Neuronal stem cell (in vitro differentiated cells): Measurements from ENCODE around the gene MYH14.

ENCODE experiments used
- DNase-seq: peaks from one replicate; pipeline ENCODE4 v3.0.0-alpha.2; 2013; ENCODE audit warnings: low spot score
- H2AFZ ChIP-seq: one replicate; pipeline ENCODE4 v1.6.1; 2013; ENCODE audit warnings: mild to moderate bottlenecking, low read length, inconsistent platforms
- H2AK5ac ChIP-seq: 2 replicates; pipeline ENCODE4 v1.6.1; 2013; ENCODE audit warnings: low read depth, mild to moderate bottlenecking, inconsistent platforms, low read length, moderate library complexity, mixed read lengths
- H2BK120ac ChIP-seq: 2 replicates; pipeline ENCODE4 v1.6.1; 2013; ENCODE audit warnings: low read depth, mild to moderate bottlenecking, inconsistent platforms, low read length, moderate library complexity, mixed read lengths
- H2BK12ac ChIP-seq: one replicate; pipeline ENCODE4 v1.6.1; 2013; ENCODE audit warnings: low read length, inconsistent platforms
- H2BK15ac ChIP-seq: 2 replicates; pipeline ENCODE4 v1.6.1; 2013; ENCODE audit warnings: mild to moderate bottlenecking, low read length, inconsistent platforms, mixed read lengths
- H2BK5ac ChIP-seq: one replicate; pipeline ENCODE4 v1.6.1; 2013; ENCODE audit warnings: inconsistent platforms, mild to moderate bottlenecking, low read length, moderate library complexity
- H3K14ac ChIP-seq: one replicate; pipeline ENCODE4 v1.6.1; 2013; ENCODE audit warnings: low read length, inconsistent platforms
- H3K18ac ChIP-seq: 2 replicates; pipeline ENCODE4 v1.6.1; 2013; ENCODE audit warnings: low read length, inconsistent platforms
- H3K23ac ChIP-seq: 2 replicates; pipeline ENCODE4 v1.6.1; 2013; ENCODE audit warnings: low read depth, mild to moderate bottlenecking, mixed read lengths, low read length, inconsistent platforms; ENCODE audit not compliant: poor library complexity
- H3K27ac ChIP-seq: replicated peaks from 3 replicates; pipeline ENCODE4 v1.5.1; 2013; ENCODE audit warnings: low read length, inconsistent platforms
- H3K27me3 ChIP-seq, 3 experiments: 2 replicates each; pipeline ENCODE4 v1.6.1; 2013; ENCODE audit warnings: low read length in 3 of 3, mild to moderate bottlenecking in 2 of 3, inconsistent platforms in 1 of 3, low read depth in 1 of 3, mixed read lengths in 1 of 3, moderate library complexity in 1 of 3; ENCODE audit not compliant: control insufficient read depth in 3 of 3, insufficient read depth in 3 of 3
- H3K36me3 ChIP-seq, 2 donors: replicated peaks in 1 of 2; 2 replicates each; pipeline ENCODE4 v1.6.1; 2013; ENCODE audit warnings: low read length in 2 of 2; ENCODE audit not compliant: control insufficient read depth in 2 of 2, insufficient read depth in 2 of 2
- H3K4ac ChIP-seq: 2 replicates; pipeline ENCODE4 v1.6.1; 2013; ENCODE audit warnings: inconsistent platforms, mild to moderate bottlenecking, low read length, moderate library complexity
- H3K4me1 ChIP-seq, 2 donors: 1 replicate in 1 of 2; 2 replicates in 1 of 2; pipeline ENCODE4 v1.6.1; 2013; ENCODE audit warnings: low read length in 2 of 2, low read depth in 1 of 2; ENCODE audit not compliant: control insufficient read depth in 2 of 2, insufficient read depth in 1 of 2
- H3K4me2 ChIP-seq: one replicate; pipeline ENCODE4 v1.6.1; 2013; ENCODE audit warnings: mild to moderate bottlenecking, low read length, inconsistent platforms; ENCODE audit not compliant: insufficient read depth, poor library complexity, severe bottlenecking
- H3K4me3 ChIP-seq, 2 donors: 2 replicates each; pipeline ENCODE4 v1.5.1; 2013; ENCODE audit warnings: low read length in 2 of 2, mild to moderate bottlenecking in 2 of 2, inconsistent platforms in 1 of 2, moderate library complexity in 1 of 2
- H3K79me1 ChIP-seq: one replicate; pipeline ENCODE4 v1.6.1; 2013; ENCODE audit warnings: low read depth, mild to moderate bottlenecking, inconsistent platforms, low read length, moderate library complexity
- H3K9ac ChIP-seq: one replicate; pipeline ENCODE4 v1.6.1; 2013; ENCODE audit warnings: mild to moderate bottlenecking, low read depth, low read length, inconsistent platforms; ENCODE audit not compliant: poor library complexity
- H3K9me3 ChIP-seq, 2 donors: replicated peaks in 1 of 2; 2 replicates each; pipeline versions ENCODE3 to v1.6.1; 2013; ENCODE audit warnings: low read length in 2 of 2, mild to moderate bottlenecking in 2 of 2, inconsistent platforms in 1 of 2, low read depth in 1 of 2, mixed read lengths in 1 of 2, moderate library complexity in 1 of 2; ENCODE audit not compliant: control insufficient read depth in 2 of 2, insufficient read depth in 1 of 2
- H4K8ac ChIP-seq: one replicate; pipeline ENCODE4 v1.6.1; 2013; ENCODE audit warnings: low read depth, mild to moderate bottlenecking, inconsistent platforms, low read length, moderate library complexity
- H4K91ac ChIP-seq: one replicate; pipeline ENCODE4 v1.6.1; 2013; ENCODE audit warnings: low read length, low read depth, mild to moderate bottlenecking, inconsistent platforms; ENCODE audit not compliant: poor library complexity
- WGBS, 2 donors: extraction: QIAGEN DNeasy Blood & Tissue Kit; methylation state at CpG; one replicate each; pipeline ENCODE4 v1.1.7; 2013; ENCODE audit warnings: missing lambda C conversion rate in 2 of 2, mixed read lengths in 1 of 2; ENCODE audit not compliant: insufficient read length in 2 of 2, insufficient replicate concordance in 1 of 2; ENCODE audit errors: extremely low coverage in 2 of 2; 5-methylcytosine and 5-hydroxymethylcytosine counted together

Gene MYH14

DNA sequence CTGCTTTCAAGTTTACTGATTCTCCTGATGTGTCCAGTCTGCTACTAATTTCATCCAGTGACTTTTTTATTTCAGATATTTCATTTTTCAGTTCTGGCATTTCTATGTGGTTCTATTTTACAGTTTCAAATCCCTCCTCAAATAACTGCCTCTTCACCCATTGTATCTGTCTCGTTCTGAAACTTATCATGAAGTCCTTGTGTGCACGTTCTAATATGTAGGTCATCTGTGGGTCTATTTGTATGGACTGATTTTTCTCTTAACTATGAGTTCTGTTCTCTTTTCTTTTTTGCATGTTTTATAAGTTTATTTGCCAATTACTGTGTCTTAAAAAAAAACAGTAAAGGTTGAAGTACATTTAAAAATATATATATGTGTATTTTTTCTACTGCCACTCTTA lies 82.4 kb downstream of the MYH14 start:
- WGBS, 2 donors, result no CpG with 5 or more reads among the region's 2 CpGs
- no peak overlapping the region for H2AK5ac ChIP-seq
- no peak overlapping the region for H3K4me3 ChIP-seq
- no peak overlapping the region for H3K23ac ChIP-seq
- H3K4ac ChIP-seq, result no peak overlapping the region
- H3K9me3 ChIP-seq, result peaks cover 9 to 12% of the 10 kb centered on the region in 2 donors
- no peak overlapping the region for H2BK5ac ChIP-seq
- H4K8ac ChIP-seq, result no peak overlapping the region
- H2AFZ ChIP-seq, result no peak overlapping the region
- H3K79me1 ChIP-seq, result no peaks in the 10 kb centered on the region
- no peak for DNase-seq
- peaks cover 0 to 1% of the 10 kb centered on the region in 2 donors for H3K4me1 ChIP-seq
- H3K27me3 ChIP-seq, result peaks cover 0 to 14% (median 0%) of the 10 kb centered on the region in 3 experiments
- no peak overlapping the region for H3K9ac ChIP-seq
- no peak overlapping the region for H2BK12ac ChIP-seq
- no peak overlapping the region for H3K4me2 ChIP-seq
- H2BK15ac ChIP-seq, result no peak overlapping the region
- no peak overlapping the region for H3K14ac ChIP-seq
- H3K36me3 ChIP-seq, result peaks cover 0 to 18% of the 10 kb centered on the region in 2 donors
- no peak overlapping the region for H3K18ac ChIP-seq
- H4K91ac ChIP-seq, result no peak overlapping the region
- no peak overlapping the region for H2BK120ac ChIP-seq
- no peak overlapping the region for H3K27ac ChIP-seq

DNA sequence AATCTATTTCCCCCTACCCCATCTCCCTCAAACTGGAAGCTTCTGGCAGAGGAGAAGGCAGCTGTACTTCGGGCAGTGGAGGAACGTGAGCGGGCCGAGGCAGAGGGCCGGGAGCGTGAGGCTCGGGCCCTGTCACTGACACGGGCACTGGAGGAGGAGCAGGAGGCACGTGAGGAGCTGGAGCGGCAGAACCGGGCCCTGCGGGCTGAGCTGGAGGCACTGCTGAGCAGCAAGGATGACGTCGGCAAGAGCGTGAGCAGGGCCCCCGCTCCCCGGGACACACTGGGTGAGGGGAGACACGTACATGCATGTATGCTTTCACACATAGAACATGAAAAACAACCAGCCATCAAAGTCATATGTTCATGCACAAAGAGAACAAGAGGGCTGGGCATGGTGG lies 83.0 kb downstream of the MYH14 start:
- no peak overlapping the region for H4K8ac ChIP-seq
- H3K4ac ChIP-seq, result no peak overlapping the region
- peaks cover 9 to 12% of the 10 kb centered on the region in 2 donors for H3K9me3 ChIP-seq
- H3K9ac ChIP-seq, result peak overlapping the region; percentile 60
- no peak overlapping the region for H3K27ac ChIP-seq
- WGBS, 2 donors, result no CpG with 5 or more reads among the region's 18 CpGs
- H2BK120ac ChIP-seq, result no peak overlapping the region
- H3K79me1 ChIP-seq, result no peaks in the 10 kb centered on the region
- no peak overlapping the region for H2AFZ ChIP-seq
- no peak overlapping the region for H2AK5ac ChIP-seq
- peaks cover 0 to 16% (median 0%) of the 10 kb centered on the region in 3 experiments for H3K27me3 ChIP-seq
- H3K14ac ChIP-seq, result peak overlapping the region; percentile 71
- no peak overlapping the region for H3K4me2 ChIP-seq
- peak overlapping the region; percentile 11 for H3K18ac ChIP-seq
- H3K23ac ChIP-seq, result no peak overlapping the region
- H3K4me1 ChIP-seq, result peaks cover 0 to 1% of the 10 kb centered on the region in 2 donors
- peaks cover 0 to 18% of the 10 kb centered on the region in 2 donors for H3K36me3 ChIP-seq
- peak overlapping the region; percentile 22 for H2BK12ac ChIP-seq
- no peak for DNase-seq
- no peak overlapping the region for H3K4me3 ChIP-seq
- no peak overlapping the region for H2BK15ac ChIP-seq
- H4K91ac ChIP-seq, result no peak overlapping the region
- no peak overlapping the region for H2BK5ac ChIP-seq

DNA sequence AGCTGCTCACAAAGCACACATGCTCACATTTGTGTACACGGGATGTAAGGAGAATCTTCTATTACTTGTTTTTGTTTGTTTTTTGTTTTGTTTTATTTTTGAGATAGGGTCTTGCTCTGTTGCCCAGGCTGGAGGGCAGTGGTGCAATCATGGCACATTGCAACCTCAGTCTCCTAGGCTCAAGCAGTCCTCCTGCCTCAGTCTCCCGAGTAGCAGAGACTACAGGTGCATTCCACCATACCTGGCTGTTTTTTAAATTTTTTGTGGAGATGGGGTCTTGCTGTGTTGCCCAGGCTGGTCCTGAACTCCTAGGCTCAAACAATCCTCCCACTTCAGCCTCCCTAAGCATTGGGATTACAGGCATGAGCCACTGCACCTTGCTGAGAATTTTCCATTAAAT lies 83.9 kb downstream of the MYH14 start:
- H2AK5ac ChIP-seq, result no peak overlapping the region
- H3K23ac ChIP-seq, result no peak overlapping the region
- H3K4me3 ChIP-seq, result no peak overlapping the region
- no peak overlapping the region for H2AFZ ChIP-seq
- WGBS, 2 donors, result no CpG with 5 or more reads among the region's 2 CpGs
- H3K18ac ChIP-seq, result no peak overlapping the region
- no peak overlapping the region for H4K91ac ChIP-seq
- no peak overlapping the region for H2BK5ac ChIP-seq
- H4K8ac ChIP-seq, result no peak overlapping the region
- DNase-seq, result no peak
- H3K27ac ChIP-seq, result no peak overlapping the region
- no peaks in the 10 kb centered on the region for H3K79me1 ChIP-seq
- H3K4me1 ChIP-seq, result peaks cover 0 to 1% of the 10 kb centered on the region in 2 donors
- H2BK12ac ChIP-seq, result no peak overlapping the region
- H3K9me3 ChIP-seq, result peaks cover 9 to 12% of the 10 kb centered on the region in 2 donors
- no peak overlapping the region for H2BK120ac ChIP-seq
- peaks cover 0 to 18% of the 10 kb centered on the region in 2 donors for H3K36me3 ChIP-seq
- no peak overlapping the region for H3K14ac ChIP-seq
- no peak overlapping the region for H3K4ac ChIP-seq
- H3K9ac ChIP-seq, result no peak overlapping the region
- H2BK15ac ChIP-seq, result no peak overlapping the region
- no peak overlapping the region for H3K4me2 ChIP-seq
- peaks cover 0 to 16% (median 0%) of the 10 kb centered on the region in 3 experiments for H3K27me3 ChIP-seq

DNA sequence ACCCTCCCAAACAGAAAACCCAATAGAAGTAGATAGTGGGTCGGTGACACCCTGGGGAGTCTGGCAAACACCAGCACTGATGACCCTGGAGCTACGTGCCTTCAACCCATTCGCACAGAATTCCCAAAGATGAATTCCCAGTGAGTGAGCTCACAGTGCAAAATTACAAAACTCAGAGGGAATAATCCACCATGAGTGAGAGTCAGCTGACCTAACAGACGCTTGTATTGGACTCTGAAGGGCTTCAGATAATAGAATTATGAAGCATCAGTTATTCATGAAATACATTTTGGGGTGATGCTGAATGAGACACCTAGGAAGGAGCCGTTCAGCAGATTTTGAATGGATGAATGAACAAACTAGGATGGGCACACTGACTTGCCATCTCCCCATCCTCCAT lies 85.5 kb downstream of the MYH14 start:
- no peaks in the 10 kb centered on the region for H3K79me1 ChIP-seq
- H3K27ac ChIP-seq, result no peak overlapping the region
- H3K9ac ChIP-seq, result no peak overlapping the region
- no peak overlapping the region for H3K4ac ChIP-seq
- no peak overlapping the region for H2BK12ac ChIP-seq
- no CpG with 5 or more reads among the region's 5 CpGs for WGBS, 2 donors
- H2AFZ ChIP-seq, result no peak overlapping the region
- H3K27me3 ChIP-seq, result peaks cover 0 to 16% (median 0%) of the 10 kb centered on the region in 3 experiments
- no peak for DNase-seq
- H2AK5ac ChIP-seq, result no peak overlapping the region
- H3K14ac ChIP-seq, result no peak overlapping the region
- peaks cover 0 to 18% of the 10 kb centered on the region in 2 donors for H3K36me3 ChIP-seq
- H4K8ac ChIP-seq, result peak overlapping the region; percentile 32
- peak overlapping the region; percentile 16 for H3K18ac ChIP-seq
- no peak overlapping the region for H4K91ac ChIP-seq
- H3K4me1 ChIP-seq, result peaks cover 0 to 4% of the 10 kb centered on the region in 2 donors
- no peak overlapping the region for H2BK5ac ChIP-seq
- H3K4me2 ChIP-seq, result no peak overlapping the region
- peak overlapping the region in 1 of 2 donors; percentile 39 for H3K4me3 ChIP-seq
- H3K23ac ChIP-seq, result no peak overlapping the region
- peaks cover 10 to 12% of the 10 kb centered on the region in 2 donors for H3K9me3 ChIP-seq
- no peak overlapping the region for H2BK120ac ChIP-seq
- H2BK15ac ChIP-seq, result no peak overlapping the region
